ENCODE measurements around the gene RFTN2.

RFTN2 gene

DNA sequence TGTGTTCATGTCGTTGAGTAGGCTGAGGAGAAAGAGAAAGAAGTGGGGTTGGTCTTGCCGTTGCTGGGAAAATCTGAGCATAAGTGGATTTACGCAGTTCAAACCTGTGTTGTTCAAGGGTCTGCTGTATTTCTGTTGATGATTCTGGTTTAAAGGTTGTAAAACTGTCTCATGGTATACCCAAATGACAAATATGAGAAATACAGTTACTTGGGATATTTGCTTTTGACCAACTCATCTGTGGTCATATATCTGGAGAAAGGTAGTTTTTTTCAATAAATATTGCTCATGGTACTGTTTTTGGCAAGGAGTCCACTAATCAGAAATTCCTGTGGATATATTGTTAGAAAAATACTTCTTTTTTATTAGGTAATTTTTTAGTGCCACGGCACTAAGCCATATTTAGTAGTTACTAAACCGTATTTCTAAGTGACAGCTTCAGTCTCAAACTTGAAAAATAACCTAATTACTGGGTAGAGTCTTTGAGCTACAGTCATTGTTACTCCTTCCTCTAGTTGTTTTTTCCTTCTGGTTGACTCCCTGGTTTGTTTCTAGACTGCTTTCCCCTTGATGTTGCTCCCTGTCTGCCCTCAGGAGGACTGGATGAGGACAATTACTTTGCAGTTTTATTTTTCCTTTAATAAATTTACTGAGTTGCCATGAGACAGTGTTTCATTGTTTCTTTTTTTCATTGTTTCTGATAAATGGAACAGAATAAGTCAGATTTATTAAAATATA lies 128.1 kb downstream of the RFTN2 start:
- DNase-seq (ENCODE audit: low read depth), result no peak

DNA sequence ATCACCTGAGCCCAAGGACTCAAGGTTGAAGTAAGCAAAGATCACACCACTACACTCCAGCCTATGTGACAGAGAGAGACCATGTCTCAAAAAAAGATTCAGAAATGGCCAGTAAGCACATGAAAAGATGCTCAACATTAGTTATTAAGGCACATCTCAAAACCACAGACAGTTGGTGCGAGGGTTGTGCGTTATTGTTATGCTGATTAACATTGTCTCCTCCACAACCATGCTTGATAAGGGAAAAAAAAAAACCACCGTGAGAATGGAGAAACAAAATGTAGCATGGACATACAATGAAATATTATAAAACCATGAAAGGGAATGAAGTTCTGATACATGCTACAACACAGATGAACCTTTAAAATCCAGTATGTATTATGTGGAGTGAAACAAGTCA lies 132.2 kb downstream of the RFTN2 start:
- no peak for DNase-seq (ENCODE audit: low read depth)

DNA sequence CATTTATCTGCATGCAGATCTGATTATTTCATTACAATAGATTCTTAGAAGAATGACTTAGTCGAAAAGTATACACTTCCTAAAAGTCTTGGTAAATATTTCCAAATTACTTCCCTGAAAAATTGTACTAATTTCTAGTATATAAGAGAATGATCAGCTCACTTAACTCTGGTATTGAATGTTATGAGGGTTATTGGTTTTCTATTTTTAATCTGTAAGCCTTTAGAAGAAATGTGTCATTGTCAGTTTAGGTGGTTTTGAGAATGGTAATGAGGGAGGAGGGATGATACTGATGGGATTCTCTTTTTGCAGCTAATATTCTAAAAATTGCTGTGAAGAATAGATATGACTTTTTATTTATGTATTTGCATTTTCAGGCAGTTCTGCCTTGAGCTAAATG lies 135.7 kb downstream of the RFTN2 start:
- no peak for DNase-seq (ENCODE audit: low read depth)

DNA sequence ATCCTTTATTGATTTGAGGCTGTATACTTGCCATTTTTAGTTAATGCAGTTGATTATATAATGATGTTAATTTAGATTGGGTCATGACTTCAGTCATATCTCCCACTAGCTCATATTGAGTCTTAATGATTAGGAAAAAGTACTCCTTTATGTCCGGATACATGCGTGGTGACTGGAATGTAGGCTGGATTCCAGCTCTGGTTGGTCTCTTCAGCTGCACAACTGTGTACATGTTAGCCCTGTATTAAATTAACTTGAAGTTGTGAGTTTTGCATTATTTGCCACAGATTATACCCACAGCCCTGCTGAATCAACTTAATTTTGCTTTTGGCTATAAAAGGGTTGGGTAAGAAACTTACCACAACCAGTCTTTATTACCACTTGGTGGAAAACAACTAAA lies 137.0 kb downstream of the RFTN2 start:
- no peak for DNase-seq (ENCODE audit: low read depth)

All from T follicular helper cell (primary cell).